Measurements from ENCODE around the gene PDE9A.
"Not testable (repeated sequence)": the region's sequence is repeated elsewhere in the genome, so short reads cannot be mapped to it uniquely, and the experiment has no call there.

The PDE9A gene

GRCh38 chr21:42653231-42654061, at the start of gene PDE9A:
PDE9A (plus strand) TSS chr21:42653621; CDS start chr21:42653815, 194 bp downstream.
- DNase-seq = peak; percentile 12

DNA sequence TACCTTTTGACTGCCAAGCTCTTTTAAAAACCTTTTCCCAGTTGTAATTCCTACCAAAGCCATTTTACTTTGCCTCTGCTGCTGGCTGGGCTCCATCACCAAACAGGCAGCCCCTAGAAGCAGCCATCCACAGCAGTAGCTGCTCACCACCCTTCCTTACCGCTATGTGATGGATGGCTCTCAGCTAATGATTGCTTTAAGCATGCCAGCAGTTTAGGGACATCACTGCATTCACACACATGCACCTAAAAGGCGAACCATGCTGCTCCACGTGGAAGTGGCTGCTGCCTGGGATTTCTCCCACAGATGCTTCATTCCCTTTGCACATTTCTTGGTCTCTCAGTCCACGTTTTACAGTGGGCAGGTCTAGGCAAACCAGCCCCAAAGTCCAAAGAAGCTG, 46.3 kb upstream of the PDE9A start:
- no peak for DNase-seq

- no peak for DNase-seq
Measured at GRCh38 chr21:42607525-42608102, 45.8 kb upstream of the PDE9A start.

- no peak for DNase-seq
Measured at GRCh38 chr21:42608446-42608845, 45.0 kb upstream of the PDE9A start.

- no peak for DNase-seq
Measured at GRCh38 chr21:42609811-42610210, 43.6 kb upstream of the PDE9A start.

- DNase-seq = no peak
Measured at GRCh38 chr21:42611852-42612251, 41.6 kb upstream of the PDE9A start.

GRCh38 chr21:42612390-42612789, 41.0 kb upstream of the PDE9A start:
- no peak for DNase-seq

- DNase-seq = no peak
Measured at GRCh38 chr21:42613756-42614155, 39.7 kb upstream of the PDE9A start.

DNA sequence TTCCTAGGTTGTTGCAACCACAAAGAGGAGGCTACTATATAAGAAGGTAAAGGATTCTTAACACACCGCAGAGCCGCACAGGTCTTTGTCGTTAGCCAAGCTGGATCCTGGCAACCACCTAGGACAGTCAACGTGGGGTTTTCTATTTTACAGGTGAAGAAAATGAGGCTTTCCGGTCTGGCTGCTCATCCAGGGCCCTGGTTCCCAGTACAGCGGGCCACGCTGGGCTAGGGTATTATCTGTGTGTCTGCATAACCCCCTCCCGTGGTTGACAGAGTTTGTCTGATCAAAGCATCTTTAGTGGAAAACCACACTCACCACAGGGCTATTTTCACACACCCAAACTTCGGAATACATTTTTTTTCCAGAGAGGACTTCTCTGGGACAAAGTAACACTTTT, 39.0 kb upstream of the PDE9A start:
- DNase-seq = peak; percentile 18

DNA sequence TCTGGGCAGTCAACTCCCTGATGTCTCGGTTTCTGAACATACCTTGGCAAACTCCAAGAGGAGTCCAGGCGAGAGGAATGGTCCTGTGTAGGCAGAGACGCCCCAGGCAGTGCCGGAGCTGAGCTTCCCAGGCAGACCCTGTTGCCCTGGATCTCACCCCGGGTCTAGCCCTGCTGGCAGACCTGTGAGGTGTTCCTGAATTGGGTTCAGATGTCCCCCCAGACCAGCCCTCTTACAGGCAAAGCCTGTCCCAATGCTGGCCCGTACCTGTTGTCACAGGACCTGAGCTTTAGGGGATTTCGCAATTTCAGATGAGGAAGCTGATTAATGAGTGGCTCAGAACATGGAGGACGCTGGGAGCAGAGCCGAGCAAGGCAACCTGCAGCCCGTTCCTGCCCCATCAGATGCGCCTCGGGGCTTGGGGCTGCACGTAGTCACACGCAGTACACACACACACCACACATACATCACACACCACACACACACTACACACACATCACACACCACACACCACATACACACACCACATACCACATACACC, 38.5 kb upstream of the PDE9A start:
- peak; percentile 43 for DNase-seq

DNA sequence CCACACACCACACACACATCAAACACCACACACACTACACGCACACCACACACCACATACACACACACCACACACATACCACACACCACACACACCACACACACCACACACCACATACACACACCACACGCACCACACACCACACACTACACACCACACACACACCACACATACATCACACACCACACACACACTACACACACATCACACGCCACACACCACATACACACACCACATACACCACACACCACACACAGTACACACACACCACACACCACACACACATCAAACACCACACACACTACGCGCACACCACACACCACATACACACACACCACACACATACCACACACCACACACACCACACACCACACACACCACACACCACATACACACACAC, 38.0 kb upstream of the PDE9A start:
- DNase-seq = not testable (repeated sequence)

DNA sequence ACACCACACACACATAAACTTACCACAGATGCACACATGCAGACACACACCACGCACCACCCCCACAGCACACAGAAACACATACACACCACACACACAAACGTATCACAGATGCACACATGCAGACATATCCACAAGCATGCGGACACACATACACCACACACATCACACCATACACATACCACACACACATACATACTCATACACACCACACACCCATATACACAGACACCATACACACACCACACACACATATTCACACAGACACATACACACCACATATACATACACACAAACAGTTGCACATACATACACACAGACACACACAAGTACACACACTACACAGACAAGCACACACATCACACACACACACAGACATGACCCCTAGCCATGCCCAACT, 37.5 kb upstream of the PDE9A start:
- no peak for DNase-seq

- peak; percentile 13 for DNase-seq
Measured at GRCh38 chr21:42616446-42616845, 37.0 kb upstream of the PDE9A start.

DNA sequence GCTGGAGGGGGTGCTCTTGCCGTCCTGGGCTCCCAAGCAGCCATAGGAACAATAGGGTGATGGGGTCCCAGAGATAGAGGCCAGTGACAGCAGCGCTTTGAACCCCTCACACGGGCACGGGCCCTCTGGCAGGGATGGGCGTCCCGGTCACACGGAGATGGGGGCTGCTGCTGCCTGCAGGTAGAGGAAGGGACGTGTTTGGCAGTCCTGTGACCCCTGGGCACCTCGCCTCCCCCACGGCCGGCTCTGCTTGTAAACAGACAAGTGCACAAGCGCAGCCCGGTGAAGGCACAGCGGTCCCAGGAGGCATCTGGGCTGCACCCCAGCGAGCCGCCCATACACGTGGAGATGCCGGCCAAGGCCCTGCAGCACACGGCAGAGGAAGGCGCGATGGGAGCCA, 36.5 kb upstream of the PDE9A start:
- no peak for DNase-seq

- no peak for DNase-seq
Measured at GRCh38 chr21:42617486-42617885, 35.9 kb upstream of the PDE9A start.

- no peak for DNase-seq
Measured at GRCh38 chr21:42618707-42619102, 34.7 kb upstream of the PDE9A start.

GRCh38 chr21:42619166-42619565, 34.3 kb upstream of the PDE9A start:
- DNase-seq = no peak

DNA sequence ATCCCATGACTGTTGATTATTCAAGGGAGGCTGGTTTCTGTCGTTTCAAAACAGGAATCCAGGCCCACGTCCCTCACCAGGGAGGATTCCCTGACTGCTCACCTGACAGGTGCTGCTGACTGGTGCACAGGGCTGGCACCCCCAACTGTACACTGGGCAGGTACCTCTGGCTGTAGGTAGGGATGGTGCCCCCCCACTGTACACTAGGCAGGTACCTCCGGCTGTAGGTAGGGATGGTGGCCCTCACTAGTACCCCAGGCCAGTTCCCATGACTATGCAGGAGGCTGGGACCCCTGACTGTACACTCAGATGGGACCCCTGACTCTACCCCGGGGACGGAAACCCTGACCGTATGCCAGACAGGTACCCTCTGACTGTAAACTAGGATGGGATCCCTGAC, 33.6 kb upstream of the PDE9A start:
- DNase-seq = no peak

- DNase-seq = no peak
Measured at GRCh38 chr21:42621166-42621818, 32.1 kb upstream of the PDE9A start.

DNA sequence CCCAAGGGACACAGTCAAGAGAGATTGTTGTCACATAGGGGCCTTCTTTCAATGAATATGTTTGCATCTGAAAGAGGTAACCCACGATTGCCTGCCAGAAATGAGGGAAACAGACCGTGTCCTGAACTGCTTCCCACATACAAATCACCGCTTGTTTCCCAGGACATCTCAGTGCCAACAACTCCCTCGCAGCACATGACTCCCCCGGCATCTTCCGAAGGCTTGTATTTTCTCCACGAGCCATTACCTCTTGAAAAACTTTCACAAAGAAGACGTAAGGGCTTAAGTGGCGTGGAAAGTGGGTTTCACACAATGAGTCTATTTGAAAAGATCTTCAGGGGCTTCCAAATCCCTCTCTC, 31.6 kb upstream of the PDE9A start:
- DNase-seq = no peak

DNA sequence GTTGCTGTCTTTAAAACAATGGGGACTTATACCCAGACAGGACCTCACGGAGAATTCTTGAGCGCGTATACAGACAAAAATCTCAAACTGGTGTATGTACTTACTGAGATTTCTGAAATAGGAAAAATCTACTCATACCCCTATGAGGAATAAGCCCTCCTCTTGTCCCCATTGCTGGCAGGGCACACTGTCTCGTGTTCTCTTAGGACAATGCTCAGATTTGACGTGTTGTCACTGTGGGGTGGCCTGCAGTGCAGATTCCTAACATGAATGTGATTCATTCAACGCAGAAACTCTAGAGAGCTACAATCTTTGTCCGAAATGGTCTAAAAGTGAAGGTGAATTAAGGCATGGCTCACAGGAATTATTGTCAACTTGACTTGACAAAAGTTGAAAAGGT, 31.1 kb upstream of the PDE9A start:
- DNase-seq = no peak

DNA sequence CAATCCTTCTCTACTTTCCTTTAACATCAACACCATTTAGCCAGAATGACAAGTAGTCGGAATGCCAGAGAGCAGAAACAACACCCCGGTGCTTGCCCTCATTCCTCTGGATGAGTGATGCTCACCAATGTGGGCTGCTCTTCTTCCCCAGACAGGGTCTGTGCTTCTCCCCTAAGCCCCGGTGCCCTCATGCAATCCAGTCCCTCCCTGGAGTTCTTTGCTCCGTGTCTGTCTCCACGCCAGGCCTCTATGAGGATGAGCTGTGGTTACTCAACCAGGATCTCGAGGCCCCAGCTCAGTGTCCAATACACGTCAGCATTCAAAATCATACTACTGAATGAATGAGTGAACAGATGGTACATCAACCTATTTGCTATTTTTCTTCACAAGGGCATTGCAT, 29.7 kb upstream of the PDE9A start:
- no peak for DNase-seq

DNA sequence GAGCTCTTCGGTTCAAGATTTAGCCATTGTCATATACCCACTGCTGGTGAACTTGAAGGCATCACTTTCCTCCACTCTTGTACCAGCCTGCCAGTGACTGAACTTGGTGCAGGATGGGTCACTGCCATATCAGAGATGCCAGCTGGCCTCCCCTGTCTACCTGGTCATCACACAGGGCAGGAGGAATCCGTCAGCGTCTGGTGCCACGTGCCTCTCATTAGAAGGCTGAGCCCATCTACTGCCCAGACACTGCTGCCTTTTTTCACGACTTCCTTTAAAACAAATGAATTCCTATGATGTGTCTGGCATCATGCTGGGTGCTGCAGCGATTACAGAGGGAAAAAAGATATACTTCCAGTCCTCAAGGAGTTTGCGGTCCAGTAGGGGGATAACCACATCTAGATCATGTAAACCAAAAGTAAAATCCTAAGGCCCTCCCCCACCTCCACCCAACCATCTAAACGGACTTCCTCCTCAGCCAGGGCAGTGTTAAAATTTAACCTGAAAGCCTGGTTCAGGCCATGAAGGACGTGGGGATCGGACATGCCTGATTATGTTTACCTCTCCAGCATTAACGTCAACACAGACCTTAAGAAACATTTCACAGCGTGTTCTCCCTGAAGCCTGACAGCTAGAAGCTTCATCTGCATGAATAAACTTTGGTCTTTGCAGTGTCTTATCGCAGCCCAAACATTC, 29.2 kb upstream of the PDE9A start:
- DNase-seq = no peak
